VCaP (cell line): ENCODE data around the gene NXN.
"Not testable (repeated sequence)": the region's sequence is repeated elsewhere in the genome, so short reads cannot be mapped to it uniquely, and the experiment has no call there.

ENCODE experiments used
- H3K27ac ChIP-seq: fragments of 450-650 bp; 2 replicates; pipeline ENCODE4 v1.5.1; 2017
- CTCF ChIP-seq: fragments of 450-650 bp; conservative IDR thresholded peaks from 2 replicates; pipeline ENCODE4 v1.5.1; 2017; ENCODE audit warnings: mild to moderate bottlenecking, moderate library complexity

Gene NXN

GRCh38 chr17:773016-773415 is 206.6 kb downstream of the NXN start:
- TF ChIP-seq CTCF: no peak
- no peak overlapping the region for H3K27ac ChIP-seq

DNA sequence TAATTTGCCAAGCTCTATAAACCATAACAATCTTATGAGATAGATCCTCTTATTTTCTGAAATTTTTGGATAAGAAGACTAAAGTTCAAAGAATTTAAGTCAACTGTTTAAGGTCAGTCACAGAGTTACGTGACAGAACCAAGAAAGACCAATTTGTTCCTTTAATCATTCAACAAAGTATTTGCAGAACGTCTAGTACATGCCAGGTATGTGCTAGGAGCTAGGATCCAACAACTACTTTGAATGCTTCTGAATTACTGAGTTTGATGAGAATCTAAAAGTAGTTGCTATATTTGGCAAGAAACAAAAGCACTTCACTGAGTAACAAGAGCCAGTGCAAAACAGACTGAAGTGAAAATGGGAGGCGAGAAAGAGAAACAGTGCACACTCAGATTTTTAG is 212.5 kb downstream of the NXN start:
- no peak for TF ChIP-seq CTCF

DNA sequence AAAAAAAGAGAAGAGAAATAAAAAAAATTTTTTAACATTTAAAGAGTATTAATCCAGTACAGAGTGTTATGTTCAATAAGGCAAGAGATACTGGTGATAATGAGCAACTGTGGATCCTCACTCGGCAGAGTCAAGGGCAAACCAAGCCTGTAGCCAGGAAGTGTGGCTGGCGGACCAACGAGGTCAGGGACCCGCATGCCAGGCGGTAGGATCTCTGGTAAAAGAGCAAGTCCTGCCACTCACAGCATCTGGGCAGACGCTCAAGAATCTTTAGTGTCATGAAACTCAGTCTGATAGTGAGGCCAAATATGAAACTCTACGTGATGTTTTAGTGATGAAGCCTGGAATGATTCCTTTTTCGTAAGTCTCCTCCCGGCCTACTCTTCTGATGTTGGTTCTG is 219.2 kb downstream of the NXN start:
- TF ChIP-seq CTCF: no peak

More for the DNA sequence above, 212.5 kb downstream of the NXN start:
- H3K27ac ChIP-seq: no peak overlapping the region

GRCh38 chr17:759964-760363 is 219.6 kb downstream of the NXN start:
- TF ChIP-seq CTCF: no peak
- H3K27ac ChIP-seq: peak overlapping the region; percentile 82

More for the DNA sequence above, 219.2 kb downstream of the NXN start:
- H3K27ac ChIP-seq: peak overlapping the region; percentile 82

DNA sequence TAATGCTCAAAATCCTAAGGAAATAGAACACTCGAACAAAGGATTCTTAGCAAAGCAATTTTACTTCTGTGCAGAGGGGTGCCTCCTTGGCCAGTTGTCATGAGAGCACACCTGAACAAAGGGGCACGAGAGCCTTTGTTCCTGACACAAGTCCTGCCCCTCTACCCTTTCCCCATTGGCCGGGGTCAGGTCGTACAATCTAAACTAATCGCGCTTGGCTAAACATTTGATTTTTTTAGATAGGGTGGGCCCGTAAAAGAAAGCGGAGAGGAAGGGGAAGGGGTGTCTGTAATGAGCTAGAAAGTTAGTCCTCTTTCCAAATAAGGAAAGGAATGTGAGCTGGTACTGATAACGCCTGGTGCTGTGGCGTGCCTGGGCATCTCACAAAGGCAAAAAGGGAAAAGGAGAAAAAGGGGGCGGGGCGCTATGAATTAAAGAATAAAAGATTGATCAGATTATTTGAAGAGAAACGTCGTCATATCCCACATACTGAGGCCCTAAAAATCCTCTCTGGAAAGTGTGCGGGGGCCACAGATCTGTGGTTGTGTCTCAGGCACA is 223.5 kb downstream of the NXN start:
- H3K27ac ChIP-seq: not testable (repeated sequence)

DNA sequence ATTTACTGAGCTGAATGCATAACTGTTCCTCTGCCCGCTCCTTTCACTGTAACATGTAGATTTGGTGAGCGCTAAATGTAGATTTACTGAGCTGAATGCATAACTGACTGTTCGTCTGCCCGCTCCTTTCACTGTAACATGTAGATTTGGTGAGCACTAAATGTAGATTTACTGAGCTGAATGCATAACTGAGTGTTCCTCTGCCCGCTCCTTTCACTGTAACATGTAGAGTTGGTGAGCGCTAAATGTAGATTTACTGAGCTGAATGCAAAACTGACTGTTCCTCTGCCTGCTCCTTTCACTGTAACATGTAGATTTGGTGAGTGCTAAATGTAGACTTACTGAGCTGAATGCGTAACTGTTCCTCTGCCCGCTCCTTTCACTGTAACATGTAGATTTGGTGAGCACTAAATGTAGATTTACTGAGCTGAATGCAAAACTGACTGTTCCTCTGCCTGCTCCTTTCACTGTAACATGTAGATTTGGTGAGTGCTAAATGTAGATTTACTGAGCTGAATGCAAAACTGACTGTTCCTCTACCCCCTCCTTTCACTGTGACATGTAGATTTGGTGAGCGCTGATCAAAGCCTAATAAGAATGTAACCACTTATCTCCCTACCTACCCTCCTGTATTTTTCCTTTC is 224.1 kb downstream of the NXN start:
- not testable (repeated sequence) for H3K27ac ChIP-seq

GRCh38 chr17:753418-753817 is 226.2 kb downstream of the NXN start:
- no peak for TF ChIP-seq CTCF

DNA sequence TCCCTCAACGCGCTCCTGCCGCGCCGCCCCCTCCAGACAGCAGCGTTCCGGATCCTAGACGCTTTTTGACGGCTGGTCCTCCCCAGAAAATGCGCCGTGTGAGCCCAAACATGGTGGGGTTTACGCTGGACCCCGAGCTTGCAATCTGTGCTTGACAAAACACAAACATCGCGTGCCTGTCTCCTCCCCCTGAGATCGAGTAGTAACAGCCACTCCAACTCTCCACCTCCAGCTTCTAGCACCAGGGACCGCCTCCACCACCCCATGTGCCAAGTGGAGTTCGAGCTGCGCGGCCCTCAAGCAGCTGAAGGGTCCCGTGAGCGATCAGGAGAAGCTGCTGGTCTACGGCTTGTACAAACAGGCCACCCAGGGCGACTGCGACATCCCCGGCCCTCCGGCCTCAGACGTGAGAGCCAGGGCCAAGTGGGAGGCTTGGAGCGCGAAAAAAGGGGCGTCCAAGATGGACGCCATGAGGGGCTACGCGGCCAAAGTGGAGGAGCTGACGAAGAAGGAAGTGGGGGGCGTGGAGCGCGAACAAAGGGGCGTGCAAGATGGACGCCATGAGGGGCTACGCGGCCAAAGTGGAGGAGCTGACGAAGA is 226.9 kb downstream of the NXN start:
- TF ChIP-seq CTCF: no peak
- peak overlapping the region; percentile 95 for H3K27ac ChIP-seq

More at GRCh38 chr17:753418-753817, 226.2 kb downstream of the NXN start:
- H3K27ac ChIP-seq: no peak overlapping the region
